Cardiac muscle cell (in vitro differentiated cells and primary cell): Measurements from ENCODE around the gene JAKMIP1. TPM values are rescaled to one million over a fixed set of nuclear protein-coding genes. Genes with fewer than 3 reads are reported as not detected.

Experiments
- DNase-seq, 2 donors: peaks; one replicate each; pipeline versions ENCODE4 v3.0.0 to v3.0.0-alpha.2; 2010 to 2017; ENCODE audit warnings: low read depth in 1 of 2, low spot score in 1 of 2
- H3K27ac ChIP-seq: fragments of 200-600 bp; sonication (generic); 2 replicates; pipeline ENCODE4 v1.5.1; 2016
- H3K27me3 ChIP-seq: fragments of 200-600 bp; sonication (generic); 2 replicates; pipeline ENCODE4 v1.6.0; 2016; ENCODE audit warnings: control low read depth
- H3K36me3 ChIP-seq: fragments of 200-600 bp; sonication (generic); 2 replicates; pipeline ENCODE4 v1.5.1; 2016; ENCODE audit warnings: control low read depth
- H3K4me1 ChIP-seq: fragments of 200-600 bp; sonication (generic); 2 replicates; pipeline ENCODE4 v1.8.1; 2017; ENCODE audit warnings: low read depth, mild to moderate bottlenecking, mixed run types
- H3K4me3 ChIP-seq: fragments of 200-600 bp; sonication (generic); 2 replicates; pipeline ENCODE4 v1.5.1; 2016; ENCODE audit warnings: mild to moderate bottlenecking
- H3K9me3 ChIP-seq: fragments of 200-600 bp; sonication (generic); 2 replicates; pipeline ENCODE4 v1.5.1; 2017; ENCODE audit warnings: low read depth, mild to moderate bottlenecking, control low read depth
- CTCF ChIP-seq: IDR thresholded peaks from 2 replicates; pipeline ENCODE4 v1.5.1; 2012; ENCODE audit warnings: low read depth, mild to moderate bottlenecking, low read length
- polyA plus RNA-seq: library from polyadenylated mRNA; unstranded; fragments of >200 nt; fragmentation: Nextera tagmentation; extraction: Ambion mirVana; gene quantifications from 2 replicates; pipeline ENCODE4 v1.2.1, GENCODE V29; 2016
- total RNA-seq: library from RNA; depleted of rRNA; stranded (reverse); fragments of >200 nt; gene quantifications from 2 replicates; pipeline ENCODE4 v1.2.3, GENCODE V29; 2016

The JAKMIP1 gene
- total and polyA plus RNA-seq, 2 experiments from 2014 or later = 0.68 to 1.2 TPM

DNA sequence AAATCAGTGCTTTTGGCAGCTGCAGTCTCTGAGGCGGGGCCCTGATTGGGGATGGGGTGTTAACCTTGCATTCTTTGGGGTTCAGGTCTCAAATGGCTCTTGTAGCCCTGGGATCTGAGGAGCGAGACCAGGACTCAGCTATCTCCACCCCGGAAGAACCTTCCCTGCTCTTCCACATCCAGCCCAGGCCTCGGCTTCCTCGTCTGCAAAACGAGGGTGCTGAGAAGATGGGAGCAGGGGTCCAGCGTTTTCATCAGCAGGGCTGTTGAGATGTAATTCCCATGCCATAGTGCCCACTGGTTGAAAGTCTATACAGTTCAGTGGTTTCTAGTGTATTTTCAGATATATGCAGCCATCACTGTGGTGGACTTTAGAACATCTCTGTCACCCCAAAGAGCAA is 34.7 kb upstream of the JAKMIP1 start:
- H3K4me1 ChIP-seq = no peaks in the 10 kb centered on the region
- H3K4me3 ChIP-seq = no peak overlapping the region
- H3K27me3 ChIP-seq = no peaks in the 10 kb centered on the region
- no peak overlapping the region for H3K27ac ChIP-seq
- no peak for DNase-seq
- no peak for TF ChIP-seq CTCF
- no peaks in the 10 kb centered on the region for H3K36me3 ChIP-seq
- no peaks in the 10 kb centered on the region for H3K9me3 ChIP-seq

DNA sequence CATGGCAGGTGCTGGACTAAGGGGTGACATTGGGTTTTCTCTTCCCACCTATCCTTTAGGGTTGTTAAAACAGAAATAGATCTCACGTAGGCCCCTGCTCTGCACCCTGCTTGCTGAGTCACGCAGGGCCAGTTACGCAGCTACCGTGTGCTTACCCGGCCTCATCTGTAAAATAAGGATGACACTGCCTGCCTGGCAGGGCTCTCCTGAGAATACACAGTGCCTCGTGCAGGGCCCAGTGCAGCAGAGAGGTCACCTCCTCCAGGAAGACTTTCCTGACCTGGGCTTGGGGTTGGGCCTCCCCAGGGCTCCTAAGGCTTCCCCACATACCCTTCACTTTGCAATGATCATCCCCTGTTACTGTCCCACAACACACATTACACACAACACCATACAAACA is 33.6 kb upstream of the JAKMIP1 start:
- Histone ChIP-seq H3K9me3 (no peaks in the 10 kb centered on the region), H3K36me3 (no peaks in the 10 kb centered on the region), H3K27me3 (no peaks in the 10 kb centered on the region), H3K4me3 (no peak overlapping the region), H3K4me1 (no peaks in the 10 kb centered on the region), H3K27ac (no peak overlapping the region)
- TF ChIP-seq CTCF = no peak
- no peak for DNase-seq

- DNase-seq = no peak
- H3K27me3 ChIP-seq = no peaks in the 10 kb centered on the region
- no peak overlapping the region for H3K27ac ChIP-seq
- no peak for TF ChIP-seq CTCF
- no peak overlapping the region for H3K4me3 ChIP-seq
- no peaks in the 10 kb centered on the region for H3K4me1 ChIP-seq
- H3K9me3 ChIP-seq = no peaks in the 10 kb centered on the region
- no peaks in the 10 kb centered on the region for H3K36me3 ChIP-seq
Observed at GRCh38 chr4:6232836-6233785, 32.8 kb upstream of the JAKMIP1 start.

DNA sequence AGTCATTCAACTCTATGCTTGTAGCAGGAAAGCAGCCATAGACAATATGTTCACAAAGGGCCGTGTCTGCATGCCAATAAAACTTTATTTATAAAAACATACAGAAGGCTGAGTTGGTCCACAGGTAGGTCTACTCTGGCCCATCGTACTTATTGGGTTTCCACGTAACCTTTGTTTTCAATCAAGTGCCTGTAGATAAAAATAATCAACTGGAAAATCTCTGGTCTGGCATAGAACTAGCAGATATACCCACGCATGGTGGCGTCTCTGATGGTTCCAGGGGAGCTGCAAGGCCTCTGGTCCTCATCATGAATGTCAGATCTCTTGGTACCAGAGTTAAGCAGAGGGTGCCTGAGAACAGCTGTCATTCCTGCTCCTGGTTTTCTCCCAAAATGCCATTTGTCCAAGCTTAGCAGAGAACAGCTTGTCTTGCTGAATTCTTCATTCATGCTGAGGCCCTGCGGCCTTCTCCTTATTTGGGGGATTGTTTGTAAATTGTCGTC is 31.4 kb upstream of the JAKMIP1 start:
- H3K36me3 ChIP-seq = no peaks in the 10 kb centered on the region
- H3K27ac ChIP-seq = no peak overlapping the region
- H3K9me3 ChIP-seq = no peaks in the 10 kb centered on the region
- DNase-seq = no peak
- no peak overlapping the region for H3K4me3 ChIP-seq
- no peaks in the 10 kb centered on the region for H3K4me1 ChIP-seq
- TF ChIP-seq CTCF = no peak
- no peaks in the 10 kb centered on the region for H3K27me3 ChIP-seq

- Histone ChIP-seq H3K27ac (no peak overlapping the region), H3K27me3 (no peaks in the 10 kb centered on the region), H3K4me3 (no peak overlapping the region), H3K36me3 (no peaks in the 10 kb centered on the region), H3K4me1 (no peaks in the 10 kb centered on the region), H3K9me3 (no peaks in the 10 kb centered on the region)
- DNase-seq = no peak
- no peak for TF ChIP-seq CTCF
Observed at GRCh38 chr4:6230827-6231662, 30.7 kb upstream of the JAKMIP1 start.
